ENCODE data around the gene ANGPTL3.

The ANGPTL3 gene

GRCh38 chr1:62654744-62655143, 57.4 kb downstream of the ANGPTL3 start:
- POLR2A ChIA-PET, result no interaction called here
- no peak for TF ChIP-seq CTCF (IDR thresholded peaks at IDR 0.05; ENCODE audit: control extremely low read depth, extremely low read depth, low read depth, missing control alignments)
- CTCF ChIA-PET, result no interaction called here
- no peak for DNase-seq (ENCODE audit: extremely low spot score)
